NCI-H748 (cell line): ENCODE measurements around the gene NAA60.
"Not testable (repeated sequence)": the region's sequence is repeated elsewhere in the genome, so short reads cannot be mapped to it uniquely, and the experiment has no call there.

Experiments used
- DNase-seq: peaks from one replicate; lab custom pipeline; 2025; ENCODE audit not compliant: unreplicated experiment; lab: John Stamatoyannopoulos, UW

NAA60 gene

GRCh38 chr16:3481696-3482658, 38.5 kb downstream of the NAA60 start:
- no peak for DNase-seq

- DNase-seq, result no peak
These were observed 39.3 kb downstream of the NAA60 start for GRCh38 chr16:3482659-3483241.

- DNase-seq, result no peak
These were observed 41.0 kb downstream of the NAA60 start for GRCh38 chr16:3484318-3485096.

GRCh38 chr16:3485097-3485745, 41.7 kb downstream of the NAA60 start:
- no peak for DNase-seq

- no peak for DNase-seq
These were observed 42.5 kb downstream of the NAA60 start for GRCh38 chr16:3485821-3486505.

- no peak for DNase-seq
These were observed 43.2 kb downstream of the NAA60 start for GRCh38 chr16:3486506-3487215.

- DNase-seq, result no peak
These were observed 44.3 kb downstream of the NAA60 start for GRCh38 chr16:3487521-3488410.

- DNase-seq, result no peak
These were observed 45.3 kb downstream of the NAA60 start for GRCh38 chr16:3488801-3489200.

GRCh38 chr16:3490911-3491629, 47.6 kb downstream of the NAA60 start:
- DNase-seq, result peak; percentile 43

- DNase-seq, result no peak
These were observed 48.9 kb downstream of the NAA60 start for GRCh38 chr16:3492356-3492755.

- no peak for DNase-seq
These were observed 51.0 kb downstream of the NAA60 start for GRCh38 chr16:3494386-3494973.

GRCh38 chr16:3495176-3495575, 51.7 kb downstream of the NAA60 start, which contains the start of gene C16orf90:
Gene C16orf90 (minus strand): TSS chr16:3495489. CDS start chr16:3495421, 68 bp downstream.
- DNase-seq, result no peak

- DNase-seq, result no peak
These were observed 52.9 kb downstream of the NAA60 start for GRCh38 chr16:3496386-3496785.

- DNase-seq, result no peak
These were observed 54.3 kb downstream of the NAA60 start for GRCh38 chr16:3497771-3498170.

GRCh38 chr16:3498988-3499387, 55.5 kb downstream of the NAA60 start:
- no peak for DNase-seq

GRCh38 chr16:3501412-3501761, 57.9 kb downstream of the NAA60 start:
- not testable (repeated sequence) for DNase-seq

GRCh38 chr16:3501783-3502400, 58.4 kb downstream of the NAA60 start:
- DNase-seq, result no peak
